GM12874 (cell line): Measurements from ENCODE around the gene GNPDA1.

Experiments
- TF ChIP-seq, protein P1 (sequence below): IDR thresholded peaks from 2 replicates; pipeline ENCODE4 v1.5.1; 2011; ENCODE audit warnings: low read depth, mild to moderate bottlenecking, control low read depth, low read length, moderate library complexity; ENCODE audit not compliant: insufficient read depth

GNPDA1 gene

DNA sequence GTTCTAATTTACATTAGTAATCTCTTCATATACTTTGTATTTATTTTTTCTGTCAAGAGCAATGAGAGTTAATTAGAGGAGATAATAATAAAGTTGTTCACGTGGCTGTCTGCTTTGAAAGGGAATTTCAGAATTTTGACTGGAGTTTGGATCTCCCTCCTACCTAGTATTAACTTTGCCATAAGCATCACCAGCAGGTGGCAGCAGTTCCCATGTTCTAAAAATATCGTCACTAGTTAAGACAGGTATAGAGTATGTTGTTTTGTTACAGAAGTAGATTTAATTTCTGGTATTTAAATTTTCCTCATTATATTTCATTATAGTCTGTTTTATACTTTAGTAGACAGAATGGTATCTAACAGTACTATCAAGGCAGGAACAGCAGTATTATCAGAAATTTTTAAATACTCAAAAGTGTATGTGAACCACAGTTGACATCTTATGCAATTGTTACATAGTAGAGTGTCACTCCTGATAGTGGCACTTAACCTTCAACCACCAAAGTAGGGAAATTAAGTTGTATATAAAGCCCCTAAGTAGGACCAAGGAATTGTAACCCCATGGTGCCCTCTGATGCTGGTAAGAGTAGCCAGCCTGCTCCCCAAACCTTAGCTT, 20.4 kb downstream of the GNPDA1 start:
- TF ChIP-seq, protein P1, sequence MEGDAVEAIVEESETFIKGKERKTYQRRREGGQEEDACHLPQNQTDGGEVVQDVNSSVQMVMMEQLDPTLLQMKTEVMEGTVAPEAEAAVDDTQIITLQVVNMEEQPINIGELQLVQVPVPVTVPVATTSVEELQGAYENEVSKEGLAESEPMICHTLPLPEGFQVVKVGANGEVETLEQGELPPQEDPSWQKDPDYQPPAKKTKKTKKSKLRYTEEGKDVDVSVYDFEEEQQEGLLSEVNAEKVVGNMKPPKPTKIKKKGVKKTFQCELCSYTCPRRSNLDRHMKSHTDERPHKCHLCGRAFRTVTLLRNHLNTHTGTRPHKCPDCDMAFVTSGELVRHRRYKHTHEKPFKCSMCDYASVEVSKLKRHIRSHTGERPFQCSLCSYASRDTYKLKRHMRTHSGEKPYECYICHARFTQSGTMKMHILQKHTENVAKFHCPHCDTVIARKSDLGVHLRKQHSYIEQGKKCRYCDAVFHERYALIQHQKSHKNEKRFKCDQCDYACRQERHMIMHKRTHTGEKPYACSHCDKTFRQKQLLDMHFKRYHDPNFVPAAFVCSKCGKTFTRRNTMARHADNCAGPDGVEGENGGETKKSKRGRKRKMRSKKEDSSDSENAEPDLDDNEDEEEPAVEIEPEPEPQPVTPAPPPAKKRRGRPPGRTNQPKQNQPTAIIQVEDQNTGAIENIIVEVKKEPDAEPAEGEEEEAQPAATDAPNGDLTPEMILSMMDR: peak; percentile 53

DNA sequence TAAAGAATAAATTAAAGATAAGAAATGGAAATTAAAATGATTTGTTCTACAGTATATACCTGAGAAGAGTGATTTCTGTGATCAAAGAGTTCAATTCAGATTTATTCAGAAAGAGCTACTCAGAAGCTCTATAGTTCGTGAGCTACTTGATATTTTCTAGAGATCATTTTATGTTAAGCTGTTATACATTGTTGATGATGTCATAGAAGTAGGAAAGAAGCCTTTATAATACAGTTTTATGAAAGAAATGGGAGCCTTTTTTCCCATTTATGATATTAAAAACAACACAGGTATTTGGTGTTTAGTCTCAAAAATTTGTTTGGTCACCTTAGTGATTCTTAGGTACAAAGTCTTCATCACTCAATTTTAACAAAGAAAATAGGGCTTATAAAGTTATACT, 23.1 kb downstream of the GNPDA1 start:
- TF ChIP-seq, protein P1: no peak

DNA sequence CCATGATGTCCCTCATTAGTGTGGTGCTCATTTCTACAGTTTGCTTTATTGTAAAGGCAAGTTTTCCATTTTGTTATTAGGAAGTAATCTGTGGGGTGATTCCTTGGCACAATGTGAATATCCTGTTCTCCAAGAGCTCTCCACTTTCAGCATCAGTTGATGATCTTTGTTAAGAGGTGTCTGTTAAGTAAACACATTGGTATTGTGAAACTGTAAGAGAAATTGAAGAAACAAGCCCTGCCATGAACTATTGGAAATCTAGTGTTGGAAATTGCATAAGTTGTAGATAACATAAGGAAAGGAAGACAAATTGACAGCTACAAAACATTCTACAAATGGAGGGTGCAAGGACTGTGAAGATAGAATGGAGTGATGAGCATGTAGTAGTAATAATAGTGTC, 26.8 kb downstream of the GNPDA1 start:
- TF ChIP-seq, protein P1: no peak

DNA sequence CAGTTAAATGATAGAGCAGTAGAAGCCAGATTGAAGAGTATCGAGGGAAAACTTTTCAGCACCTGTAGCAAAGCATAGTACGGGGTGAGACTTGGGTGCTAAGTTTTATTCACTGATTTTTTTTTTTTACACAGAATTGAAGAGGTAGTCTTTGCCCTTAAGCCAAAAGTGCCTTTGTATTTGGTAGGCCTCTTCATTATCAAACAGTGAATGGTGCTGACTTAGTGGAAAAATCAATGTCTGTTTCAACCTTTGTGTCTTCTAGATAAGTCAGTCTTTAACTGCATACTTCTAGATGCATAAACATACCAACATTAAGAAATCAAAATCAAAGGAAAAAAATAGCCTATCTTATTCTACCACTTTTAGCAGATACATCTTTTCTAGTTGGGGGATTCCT, 30.2 kb downstream of the GNPDA1 start:
- TF ChIP-seq, protein P1: no peak

DNA sequence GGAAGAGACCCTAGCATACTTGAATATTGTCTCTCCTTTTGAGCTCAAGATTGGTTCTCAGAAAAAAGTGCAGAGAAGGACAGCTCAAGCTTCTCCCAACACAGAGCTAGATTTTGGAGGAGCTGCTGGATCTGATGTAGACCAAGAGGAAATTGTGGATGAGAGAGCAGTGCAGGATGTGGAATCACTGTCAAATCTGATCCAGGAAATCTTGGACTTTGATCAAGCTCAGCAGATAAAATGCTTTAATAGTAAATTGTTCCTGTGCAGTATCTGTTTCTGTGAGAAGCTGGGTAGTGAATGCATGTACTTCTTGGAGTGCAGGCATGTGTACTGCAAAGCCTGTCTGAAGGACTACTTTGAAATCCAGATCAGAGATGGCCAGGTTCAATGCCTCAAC, 34.4 kb downstream of the GNPDA1 start:
- TF ChIP-seq, protein P1: no peak

DNA sequence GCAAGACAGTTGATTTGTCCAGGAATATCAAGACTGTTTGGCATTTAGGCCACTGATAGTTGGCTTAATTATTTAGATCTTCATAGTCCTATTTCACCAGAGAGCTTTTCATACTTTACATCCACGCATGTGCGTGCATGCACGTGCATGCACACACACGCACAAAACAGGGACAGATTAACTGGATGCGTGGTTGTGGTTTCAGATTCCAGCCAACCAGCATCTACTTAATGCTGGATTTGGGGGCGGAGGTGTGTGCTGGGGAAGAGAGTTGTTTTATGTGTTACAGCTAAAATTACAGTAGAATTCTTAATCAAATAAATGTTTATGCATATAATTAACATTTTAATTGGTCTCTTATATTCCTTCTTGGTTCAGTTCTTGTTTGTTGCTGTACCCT, 36.7 kb downstream of the GNPDA1 start:
- TF ChIP-seq, protein P1: no peak

DNA sequence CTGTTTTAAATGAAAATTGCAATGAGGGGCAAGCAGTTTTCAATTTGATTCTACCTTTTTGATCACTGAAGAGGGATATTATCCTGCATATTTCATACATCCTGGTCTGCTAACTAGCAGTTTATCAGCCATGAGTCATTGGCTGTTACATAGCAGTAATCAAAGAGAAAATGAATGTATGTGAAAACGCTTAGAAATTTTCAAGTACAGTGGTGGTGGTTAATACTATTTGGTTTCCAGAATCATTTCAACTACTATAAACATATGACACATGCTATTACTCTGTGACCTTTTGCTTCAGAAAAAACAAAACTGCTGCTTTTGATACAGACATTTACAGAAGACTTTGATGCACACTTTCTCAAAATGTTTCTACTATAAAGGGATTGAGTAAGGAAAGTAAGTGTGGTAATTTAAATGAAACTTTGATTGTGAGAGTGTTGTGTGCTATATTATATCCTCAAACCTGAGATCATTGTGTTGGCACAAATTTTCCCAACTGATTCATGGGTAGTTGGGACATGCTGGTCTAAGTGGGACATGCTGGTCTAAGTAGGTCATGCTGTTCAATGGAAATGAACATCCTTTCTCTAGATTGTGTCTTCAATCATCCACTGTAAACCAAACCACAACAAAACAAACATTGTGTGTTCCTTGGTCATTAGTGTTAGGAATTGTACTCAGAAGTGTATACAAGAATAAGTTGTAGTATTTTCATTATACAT, 38.8 kb downstream of the GNPDA1 start:
- TF ChIP-seq, protein P1: no peak
